Measurements from ENCODE around the gene KCNH6. TPM values are rescaled to one million over a fixed set of nuclear protein-coding genes. Genes with fewer than 3 reads are reported as not detected.

KCNH6 gene
- total RNA-seq, 1 donor from 2014 or later: not detected

DNA sequence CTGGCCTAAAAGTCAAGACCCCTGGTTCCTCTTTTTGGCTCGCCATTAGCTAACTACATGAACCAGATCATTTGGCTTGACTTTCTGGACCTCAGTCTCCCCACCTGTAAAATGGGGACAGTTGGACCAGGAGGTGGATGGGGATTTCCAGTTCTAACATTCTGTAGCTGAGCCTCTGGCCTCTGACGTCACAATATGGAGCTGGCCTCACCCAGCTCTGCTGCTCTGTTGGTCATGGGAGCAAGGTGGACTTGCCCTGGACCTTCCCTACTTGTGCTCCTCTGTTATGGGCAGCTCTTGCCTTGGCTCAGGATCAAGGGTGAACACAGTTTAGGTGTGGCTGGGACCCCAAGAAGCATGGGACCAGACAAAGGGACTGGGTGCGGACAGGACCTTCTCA lies 16.5 kb upstream of the KCNH6 start:
- Histone ChIP-seq H3K36me3 (ENCODE audit: control insufficient read depth, insufficient read depth, low read length) (no peaks in the 10 kb centered on the region), H3K27me3 (ENCODE audit: control insufficient read depth, insufficient read depth, low read length) (no peaks in the 10 kb centered on the region), H3K4me3 (ENCODE audit: low read depth, low read length) (no peak overlapping the region)
- DNase-seq (ENCODE audit: low read depth) (no peak), FAIRE-seq (peak; percentile 7)
- TF ChIP-seq, protein P1, sequence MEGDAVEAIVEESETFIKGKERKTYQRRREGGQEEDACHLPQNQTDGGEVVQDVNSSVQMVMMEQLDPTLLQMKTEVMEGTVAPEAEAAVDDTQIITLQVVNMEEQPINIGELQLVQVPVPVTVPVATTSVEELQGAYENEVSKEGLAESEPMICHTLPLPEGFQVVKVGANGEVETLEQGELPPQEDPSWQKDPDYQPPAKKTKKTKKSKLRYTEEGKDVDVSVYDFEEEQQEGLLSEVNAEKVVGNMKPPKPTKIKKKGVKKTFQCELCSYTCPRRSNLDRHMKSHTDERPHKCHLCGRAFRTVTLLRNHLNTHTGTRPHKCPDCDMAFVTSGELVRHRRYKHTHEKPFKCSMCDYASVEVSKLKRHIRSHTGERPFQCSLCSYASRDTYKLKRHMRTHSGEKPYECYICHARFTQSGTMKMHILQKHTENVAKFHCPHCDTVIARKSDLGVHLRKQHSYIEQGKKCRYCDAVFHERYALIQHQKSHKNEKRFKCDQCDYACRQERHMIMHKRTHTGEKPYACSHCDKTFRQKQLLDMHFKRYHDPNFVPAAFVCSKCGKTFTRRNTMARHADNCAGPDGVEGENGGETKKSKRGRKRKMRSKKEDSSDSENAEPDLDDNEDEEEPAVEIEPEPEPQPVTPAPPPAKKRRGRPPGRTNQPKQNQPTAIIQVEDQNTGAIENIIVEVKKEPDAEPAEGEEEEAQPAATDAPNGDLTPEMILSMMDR (IDR thresholded peaks at IDR 0.05; ENCODE audit: insufficient read depth, low read length, severe bottlenecking): no peak

DNA sequence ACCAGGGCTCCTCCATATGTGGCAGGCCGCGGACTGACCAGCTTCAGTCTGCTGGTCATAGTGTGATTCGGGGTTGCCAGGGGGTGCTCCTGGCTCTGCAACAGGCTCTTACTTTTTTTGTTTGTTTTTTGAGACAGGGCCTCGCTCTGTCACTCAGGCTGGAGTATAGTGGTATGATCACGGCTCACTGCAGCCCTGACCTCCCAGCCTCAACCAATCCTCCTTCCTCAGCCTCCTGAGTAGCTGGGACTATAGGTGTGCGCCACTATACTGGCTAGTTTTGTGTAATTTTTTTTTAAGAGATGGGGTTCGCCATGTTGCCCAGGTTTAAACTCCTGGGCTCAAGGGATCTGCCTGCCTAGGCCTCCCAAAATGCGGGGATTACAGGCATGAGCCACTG lies 11.8 kb upstream of the KCNH6 start:
- Histone ChIP-seq H3K27me3 (ENCODE audit: control insufficient read depth, insufficient read depth, low read length) (peaks cover 2% of the 10 kb centered on the region), H3K4me3 (ENCODE audit: low read depth, low read length) (no peak overlapping the region), H3K36me3 (ENCODE audit: control insufficient read depth, insufficient read depth, low read length) (no peaks in the 10 kb centered on the region)
- DNase-seq (ENCODE audit: low read depth): no peak
- TF ChIP-seq, protein P1 (IDR thresholded peaks at IDR 0.05; ENCODE audit: insufficient read depth, low read length, severe bottlenecking): no peak
- FAIRE-seq: no peak

DNA sequence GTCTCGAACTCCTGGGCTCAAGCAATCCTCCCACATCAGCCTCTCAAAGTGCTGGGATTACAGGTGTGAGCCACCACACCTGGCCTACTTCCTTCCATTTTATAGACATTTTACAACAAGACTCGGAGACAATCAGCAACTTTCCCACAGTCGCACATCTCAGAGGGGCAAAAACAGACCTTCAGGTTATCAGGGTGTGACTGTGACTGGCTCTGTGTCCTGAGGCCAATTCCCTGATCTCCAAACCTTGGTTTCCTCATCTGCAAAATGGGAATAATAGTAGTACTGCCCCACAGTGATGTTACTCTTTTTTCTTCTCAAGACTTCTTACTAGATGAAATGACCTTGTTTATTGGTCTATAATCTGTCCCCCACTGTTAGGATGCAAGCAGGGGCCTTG lies 10.8 kb upstream of the KCNH6 start:
- Histone ChIP-seq H3K27me3 (ENCODE audit: control insufficient read depth, insufficient read depth, low read length) (peaks cover 2% of the 10 kb centered on the region), H3K36me3 (ENCODE audit: control insufficient read depth, insufficient read depth, low read length) (no peaks in the 10 kb centered on the region), H3K4me3 (ENCODE audit: low read depth, low read length) (no peak overlapping the region)
- TF ChIP-seq, protein P1 (IDR thresholded peaks at IDR 0.05; ENCODE audit: insufficient read depth, low read length, severe bottlenecking): no peak
- DNase-seq (ENCODE audit: low read depth): no peak
- no peak for FAIRE-seq

DNA sequence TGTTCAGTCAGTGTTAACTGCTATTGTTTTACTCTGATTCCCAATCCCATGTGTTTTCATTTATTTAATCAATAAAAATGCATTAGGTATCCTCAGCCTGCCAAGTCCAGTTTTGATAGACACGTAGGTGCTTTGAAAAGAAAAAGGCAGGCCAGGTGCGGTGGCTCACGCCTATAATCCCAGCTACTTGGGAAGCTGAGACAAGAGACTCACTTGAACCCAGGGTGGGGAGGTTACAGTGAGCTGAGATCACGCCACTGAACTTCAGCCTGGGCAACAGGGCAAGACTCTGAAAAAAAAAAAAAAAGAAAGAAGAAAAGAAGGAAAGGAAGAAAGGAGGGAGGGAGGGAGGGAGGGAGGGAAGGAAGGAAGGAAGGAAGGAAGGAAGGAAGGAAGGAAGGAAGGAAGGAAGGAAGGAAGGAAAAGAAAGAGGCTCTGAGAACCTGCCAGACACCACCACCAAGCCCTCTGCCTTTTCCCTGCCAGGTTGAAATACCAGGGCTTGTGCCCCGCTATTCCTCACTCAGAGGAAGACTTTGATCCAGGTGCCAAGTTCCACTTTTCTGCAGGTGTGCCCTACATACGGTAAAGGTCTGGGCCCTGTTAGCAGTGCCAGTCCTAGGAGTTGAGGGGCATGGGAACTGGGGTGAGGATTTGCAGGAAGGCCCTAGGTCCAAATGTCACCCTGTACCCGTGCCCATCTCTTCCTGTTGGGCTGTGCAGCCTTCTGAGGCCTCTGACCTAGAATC lies 10.1 kb upstream of the KCNH6 start:
- H3K27me3 ChIP-seq (ENCODE audit: control insufficient read depth, insufficient read depth, low read length): peaks cover 2% of the 10 kb centered on the region
- H3K36me3 ChIP-seq (ENCODE audit: control insufficient read depth, insufficient read depth, low read length): no peaks in the 10 kb centered on the region
- TF ChIP-seq, protein P1 (IDR thresholded peaks at IDR 0.05; ENCODE audit: insufficient read depth, low read length, severe bottlenecking): no peak
- no peak overlapping the region for H3K4me3 ChIP-seq (ENCODE audit: low read depth, low read length)
- FAIRE-seq: no peak
- no peak for DNase-seq (ENCODE audit: low read depth)

DNA sequence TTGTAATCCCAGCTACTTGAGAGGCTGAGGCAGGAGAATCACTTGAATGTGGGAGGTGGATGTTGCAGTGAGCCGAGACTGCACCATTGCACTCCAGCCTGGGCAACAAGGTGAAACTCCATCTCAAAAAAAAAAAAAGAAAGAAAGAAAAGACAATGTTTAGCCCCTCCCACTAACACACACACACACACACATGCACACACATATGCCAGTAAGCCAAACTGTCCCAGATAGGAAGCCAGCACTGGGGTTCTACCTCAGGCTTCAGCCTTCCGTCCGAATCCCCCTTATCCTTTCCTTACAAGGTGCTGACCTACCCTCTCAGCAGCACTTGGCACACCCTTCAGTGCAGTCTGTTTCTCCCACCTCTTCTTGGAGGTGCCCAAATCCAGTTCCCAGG lies 8.7 kb upstream of the KCNH6 start:
- no peak for FAIRE-seq
- Histone ChIP-seq H3K4me3 (ENCODE audit: low read depth, low read length) (no peak overlapping the region), H3K27me3 (ENCODE audit: control insufficient read depth, insufficient read depth, low read length) (peaks cover 5% of the 10 kb centered on the region), H3K36me3 (ENCODE audit: control insufficient read depth, insufficient read depth, low read length) (no peaks in the 10 kb centered on the region)
- TF ChIP-seq, protein P1 (IDR thresholded peaks at IDR 0.05; ENCODE audit: insufficient read depth, low read length, severe bottlenecking): no peak
- no peak for DNase-seq (ENCODE audit: low read depth)

DNA sequence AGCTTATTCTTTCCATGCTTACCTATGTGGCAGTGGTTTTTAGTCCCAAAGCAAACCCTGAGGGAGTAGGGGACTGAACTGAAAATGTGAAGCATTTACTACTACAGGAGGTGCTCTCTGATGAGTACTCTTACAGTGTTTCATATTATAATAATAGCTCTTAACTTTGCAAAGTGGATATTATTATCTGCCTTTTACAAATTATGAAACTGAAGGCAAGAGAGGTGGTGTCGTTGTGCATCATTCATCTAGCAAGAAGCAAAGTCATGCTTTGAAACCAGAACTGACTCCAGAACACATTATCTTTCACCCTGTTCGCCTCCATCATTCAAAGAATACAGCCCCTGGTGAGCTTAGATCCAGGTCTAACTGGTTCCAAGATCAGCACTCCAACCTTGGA lies 8.2 kb upstream of the KCNH6 start:
- FAIRE-seq (no peak), DNase-seq (ENCODE audit: low read depth) (no peak)
- Histone ChIP-seq H3K36me3 (ENCODE audit: control insufficient read depth, insufficient read depth, low read length) (no peaks in the 10 kb centered on the region), H3K4me3 (ENCODE audit: low read depth, low read length) (no peak overlapping the region), H3K27me3 (ENCODE audit: control insufficient read depth, insufficient read depth, low read length) (peaks cover 5% of the 10 kb centered on the region)
- TF ChIP-seq, protein P1 (IDR thresholded peaks at IDR 0.05; ENCODE audit: insufficient read depth, low read length, severe bottlenecking): no peak
